HG02759 (cell line): ENCODE data around the gene HIGD1C.

Source experiments
- ATAC-seq: cut with Tn5 transposase; IDR thresholded peaks from one replicate; pipeline ENCODE4 v1.9.1; 2021; ENCODE audit warnings: mild to moderate bottlenecking, moderate library complexity; ENCODE audit not compliant: unreplicated experiment

HIGD1C gene

GRCh38 chr12:50981319-50982239, 29.2 kb downstream of the HIGD1C start:
- ATAC-seq, result no peak

- no peak for ATAC-seq
Observed at GRCh38 chr12:50984586-50985298, 32.4 kb downstream of the HIGD1C start.

DNA sequence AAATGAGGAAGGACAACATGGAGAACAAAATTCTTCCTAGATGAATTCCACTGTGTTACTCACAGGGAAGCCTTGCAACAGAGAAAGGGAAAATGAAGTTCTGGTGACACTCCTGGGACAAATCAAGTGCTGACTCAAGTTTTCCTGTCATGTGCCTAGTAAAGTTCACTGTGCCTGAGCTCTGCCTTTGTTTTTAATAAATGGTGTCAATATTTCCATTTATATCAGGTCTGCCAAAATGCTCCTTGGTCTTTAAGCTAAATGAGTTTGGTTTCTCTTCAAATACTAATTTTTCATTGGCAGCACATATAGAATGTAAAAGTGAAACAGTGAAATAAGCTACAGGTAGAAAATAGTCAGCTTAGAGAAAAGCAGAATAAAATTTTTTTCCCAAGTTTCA, 33.0 kb downstream of the HIGD1C start:
- ATAC-seq, result no peak

DNA sequence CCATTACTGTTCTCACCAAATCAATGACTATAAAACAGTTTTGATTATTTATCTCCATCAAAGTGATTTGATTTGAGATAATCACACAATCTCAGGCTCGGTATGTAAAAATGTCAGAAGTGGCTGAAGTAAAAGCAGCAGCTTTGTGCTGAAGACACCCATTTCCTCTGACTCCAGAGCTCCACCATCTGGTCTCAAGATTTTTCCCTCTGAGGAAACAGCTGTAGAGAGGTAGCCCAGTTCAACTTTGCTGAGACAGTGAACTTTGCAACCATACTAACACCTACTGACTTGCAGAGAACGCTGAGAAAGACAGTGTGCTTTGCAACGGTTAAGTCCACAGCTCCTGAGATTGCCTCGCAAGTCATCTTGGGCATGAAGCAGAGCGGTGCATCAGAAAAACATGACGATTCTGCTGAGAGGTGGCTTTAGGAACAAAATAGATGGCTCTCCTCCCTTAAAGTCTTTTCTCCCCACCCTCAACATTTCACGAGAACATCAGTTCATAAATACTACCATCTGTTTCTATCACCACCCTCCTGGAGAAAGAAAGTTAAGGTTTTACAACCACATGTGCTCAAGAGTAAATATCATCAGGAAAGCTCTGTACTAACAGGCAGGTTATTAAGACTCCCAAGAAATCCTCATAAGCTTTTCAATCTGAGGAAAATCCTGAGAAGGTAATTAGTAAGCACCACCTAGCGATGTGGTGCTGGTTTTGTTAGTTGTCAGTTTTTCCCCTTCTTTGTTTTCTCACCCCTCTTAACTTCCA, 34.8 kb downstream of the HIGD1C start:
- ATAC-seq, result no peak

DNA sequence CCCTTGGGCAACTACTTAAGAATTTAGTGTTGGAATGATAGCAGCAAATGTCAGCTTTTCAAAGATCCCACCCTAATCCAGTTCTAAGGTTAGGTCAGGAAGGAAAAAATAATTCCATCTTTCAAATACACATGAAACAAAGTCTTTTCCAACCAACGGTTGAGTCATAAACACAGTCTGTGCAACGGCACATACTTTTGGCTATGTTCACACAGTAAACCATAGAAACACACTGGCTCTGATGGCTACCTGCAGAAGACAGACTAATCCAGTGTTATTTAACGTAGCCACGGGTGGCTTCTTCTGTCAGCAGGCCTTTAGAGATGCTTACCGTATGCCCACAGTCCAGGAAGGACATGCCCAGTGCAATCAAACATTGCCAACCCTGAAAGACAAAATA, 35.7 kb downstream of the HIGD1C start:
- ATAC-seq, result no peak

DNA sequence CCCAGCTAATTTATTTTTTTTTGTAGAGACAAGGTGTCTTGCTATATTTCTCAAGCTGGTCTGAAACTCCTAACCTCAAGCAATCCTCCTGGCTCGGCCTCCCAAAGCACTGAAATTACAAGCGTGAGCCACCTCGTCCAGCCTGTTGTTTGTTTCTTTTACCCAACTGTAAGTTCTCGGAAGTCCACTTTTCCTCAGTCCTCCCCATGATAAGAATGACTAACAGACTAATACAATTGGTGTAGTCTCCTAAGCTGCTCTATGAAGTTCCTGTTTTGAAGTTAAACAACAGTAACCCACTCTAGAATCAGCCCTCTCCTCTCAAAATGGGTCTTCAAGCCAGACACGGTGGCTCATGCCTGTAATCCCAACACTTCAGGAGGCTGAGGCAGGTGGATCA, 36.5 kb downstream of the HIGD1C start:
- no peak for ATAC-seq

DNA sequence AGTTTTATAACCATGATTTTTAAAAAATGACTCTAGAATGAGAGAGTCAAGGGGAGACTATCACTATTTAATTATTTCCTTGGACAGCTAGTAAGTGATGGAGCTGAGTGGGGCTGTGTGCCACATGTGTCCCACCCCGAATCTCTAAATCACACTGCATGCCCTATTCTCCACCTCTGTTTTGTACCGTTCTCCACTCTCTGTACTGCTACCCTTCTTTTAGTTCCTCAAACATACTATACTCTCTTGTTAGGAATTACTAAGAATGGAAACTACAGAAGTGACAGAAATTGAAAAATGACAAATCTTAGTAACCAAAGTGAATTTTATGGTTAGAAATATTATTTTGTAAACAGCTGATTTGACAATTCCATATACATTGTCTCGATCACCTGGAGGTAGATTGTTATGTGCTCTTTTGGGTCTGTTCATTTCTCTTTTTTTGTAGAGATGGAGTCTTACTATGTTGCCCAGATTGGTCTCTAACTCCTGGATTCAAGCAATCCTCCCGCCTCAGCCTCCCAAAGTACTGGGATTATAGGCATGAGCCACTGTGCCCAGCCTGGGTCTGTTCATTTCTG, 37.9 kb downstream of the HIGD1C start:
- no peak for ATAC-seq

- no peak for ATAC-seq
Observed at GRCh38 chr12:50990791-50991190, 38.4 kb downstream of the HIGD1C start.

- no peak for ATAC-seq
Observed at GRCh38 chr12:50991291-50991690, 38.9 kb downstream of the HIGD1C start.

GRCh38 chr12:50992819-50993218, 40.5 kb downstream of the HIGD1C start:
- no peak for ATAC-seq

DNA sequence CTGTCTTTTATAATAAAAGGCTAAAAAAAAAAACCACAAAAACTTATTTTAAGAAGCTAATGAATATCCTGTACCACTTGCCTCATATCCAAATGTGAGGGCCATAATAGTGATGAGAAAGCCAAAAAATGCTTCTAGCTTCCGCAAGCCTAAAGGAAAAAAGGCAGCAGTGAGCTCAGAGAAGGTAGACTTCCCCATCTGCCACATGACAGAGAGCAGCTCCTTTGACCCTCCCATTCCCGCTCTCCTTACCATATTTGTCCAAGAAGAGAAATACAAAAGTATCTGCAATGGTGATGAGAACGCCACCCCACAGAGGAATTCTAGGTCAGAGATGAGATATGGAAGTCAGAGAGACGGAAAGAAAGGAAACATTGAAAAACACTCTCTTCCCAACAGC, 46.7 kb downstream of the HIGD1C start:
- no peak for ATAC-seq

DNA sequence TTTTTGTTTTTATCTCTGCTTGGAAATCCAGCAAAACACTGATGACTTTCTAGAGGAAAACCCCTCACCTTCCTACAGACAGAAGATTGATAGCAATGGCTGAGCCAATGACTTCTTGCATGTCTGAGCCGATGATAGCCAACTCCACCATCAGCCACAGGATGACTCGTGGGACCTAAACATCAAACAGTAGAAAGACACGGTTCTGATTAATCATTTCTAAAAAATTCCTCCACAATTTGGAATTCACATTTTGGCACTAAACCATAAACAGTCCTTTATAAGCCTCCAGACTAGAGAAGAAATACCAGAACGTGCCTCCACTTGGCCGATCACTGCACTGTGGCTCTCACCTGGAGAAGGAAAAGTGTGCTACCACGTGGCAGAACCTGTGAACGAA, 47.9 kb downstream of the HIGD1C start:
- ATAC-seq, result no peak

DNA sequence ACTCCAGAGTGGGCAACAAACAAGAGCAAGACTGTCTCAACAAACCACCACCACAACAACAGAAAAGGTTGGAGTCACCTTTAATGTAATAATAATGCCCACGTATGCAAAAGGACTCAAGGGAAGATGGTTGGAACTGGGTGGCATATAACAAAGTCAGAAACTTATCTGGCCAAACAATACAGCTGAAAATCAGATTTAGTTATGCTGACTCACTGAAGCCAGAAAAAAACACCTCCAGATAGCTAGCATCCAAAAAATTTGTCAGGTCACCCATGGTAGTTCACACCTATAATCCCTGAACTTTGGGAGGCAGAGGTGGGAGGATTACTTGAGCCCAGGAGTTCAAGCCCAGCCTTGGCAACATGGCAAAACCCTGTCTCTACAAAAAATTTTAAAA, 49.5 kb downstream of the HIGD1C start:
- ATAC-seq, result no peak

- ATAC-seq, result no peak
Observed at GRCh38 chr12:51004504-51004903, 52.2 kb downstream of the HIGD1C start.

GRCh38 chr12:51005030-51005429, 52.7 kb downstream of the HIGD1C start:
- no peak for ATAC-seq

- ATAC-seq, result no peak
Observed at GRCh38 chr12:51005671-51006070, 53.3 kb downstream of the HIGD1C start.

GRCh38 chr12:51008329-51009055, 56.1 kb downstream of the HIGD1C start:
- ATAC-seq, result no peak

GRCh38 chr12:51009056-51009440, 56.7 kb downstream of the HIGD1C start:
- no peak for ATAC-seq

GRCh38 chr12:51011955-51012354, 59.6 kb downstream of the HIGD1C start:
- no peak for ATAC-seq

GRCh38 chr12:51012570-51013236, 60.4 kb downstream of the HIGD1C start:
- no peak for ATAC-seq
